ENCODE data around the gene C9orf85. TPM values are rescaled to one million over a fixed set of nuclear protein-coding genes. Genes with fewer than 3 reads are reported as not detected.
"Not testable (repeated sequence)": the region's sequence is repeated elsewhere in the genome, so short reads cannot be mapped to it uniquely, and the experiment has no call there.

C9orf85 gene
- total and polyA plus RNA-seq, 2 of the 8 experiments (the other 6 are each of a cell fraction or from before 2014, with no cell fraction given) = 6.3 to 14.5 TPM

DNA sequence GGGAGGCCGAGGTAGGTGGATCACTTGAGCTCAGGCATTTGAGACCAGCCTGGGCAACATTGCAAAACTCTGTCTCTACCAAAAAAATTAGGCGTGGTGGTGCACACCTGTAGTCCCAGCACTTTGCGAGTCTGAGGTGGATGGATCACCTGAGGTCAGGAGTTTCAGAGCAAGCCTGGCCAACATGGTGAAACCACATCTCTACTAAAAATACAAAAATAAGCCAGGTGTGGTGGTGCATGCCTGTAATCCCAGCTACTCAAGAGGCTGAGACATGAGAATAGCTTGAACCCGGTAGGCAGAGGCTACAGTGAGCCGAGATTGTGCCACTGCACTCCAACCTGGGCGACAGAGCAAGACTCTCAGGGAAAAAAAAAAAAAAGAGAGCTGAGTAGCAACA, 12.7 kb upstream of the C9orf85 start:
- not testable (repeated sequence) for H3K27ac ChIP-seq (ENCODE audit: low read depth, low read length); H4K5ac ChIP-seq (ENCODE audit: insufficient read length, low read depth, low read length); H3K36me3 ChIP-seq (ENCODE audit: control insufficient read depth in 2 of 4, insufficient read depth in 4 of 4, low read length in 3 of 4); H2BK120ac ChIP-seq (replicated peaks; ENCODE audit: low read depth, low read length); H2BK12ac ChIP-seq (ENCODE audit: low read depth, low read length); H3K14ac ChIP-seq (ENCODE audit: insufficient read length); H2AK5ac ChIP-seq (ENCODE audit: low read depth, low read length); H3K4ac ChIP-seq (replicated peaks; ENCODE audit: insufficient read length, low read depth, low read length); H3K9ac ChIP-seq (replicated peaks in 1 of 4; ENCODE audit: extremely low read depth in 1 of 4, low read depth in 3 of 4, low read length in 3 of 4); H3K79me1 ChIP-seq (ENCODE audit: low read depth, low read length); H3K4me2 ChIP-seq (ENCODE audit: insufficient read depth in 1 of 2, low read depth in 2 of 2, low read length in 2 of 2); H3K4me3 ChIP-seq (ENCODE audit: extremely low read depth in 1 of 4, insufficient read depth in 2 of 4, low read depth in 3 of 4, low read length in 4 of 4); H3K23me2 ChIP-seq (ENCODE audit: low read depth, low read length); H3K23ac ChIP-seq (ENCODE audit: insufficient read length); FAIRE-seq; H4K91ac ChIP-seq (replicated peaks; ENCODE audit: insufficient read length, low read length); H2BK5ac ChIP-seq (ENCODE audit: low read depth, low read length); H3K56ac ChIP-seq (replicated peaks; ENCODE audit: insufficient read length, low read depth, low read length); H4K8ac ChIP-seq (ENCODE audit: extremely low read depth, insufficient read depth, low read length); H2BK15ac ChIP-seq (ENCODE audit: low read length); H3K9me3 ChIP-seq (ENCODE audit: insufficient read depth in 2 of 2, low read depth in 1 of 2, low read length in 1 of 2); H2AFZ ChIP-seq (ENCODE audit: low read length); H3K27me3 ChIP-seq (replicated peaks in 1 of 4; ENCODE audit: control insufficient read depth in 3 of 4, extremely low read depth in 1 of 4, insufficient read depth in 3 of 4, low read length in 3 of 4); H3K18ac ChIP-seq (ENCODE audit: extremely low read depth, low read length); DNase-seq (ENCODE audit: low read depth in 1 of 2, low spot score in 2 of 2); H2BK20ac ChIP-seq (ENCODE audit: low read length)
- POLR2A ChIA-PET (ENCODE audit: partially characterized antibody) = interaction anchor here (1.1 to 1.7 kb wide), 2 partner anchors 12 to 43 kb away, joined by 6 to 15 read pairs; partner anchors contain the start of genes ABHD17B and C9orf85
- CTCF ChIA-PET (ENCODE audit: partially characterized antibody) = interaction anchor here (1.3 to 1.7 kb wide), 2 partner anchors 92 to 132 kb away, joined by 3 to 4 read pairs; no protein-coding TSS in a partner anchor
- 100% methylated on average over 6 of the region's 6 CpGs; no CpG with 5 or more reads in 1 of the 2 experiments for WGBS, 2 experiments (ENCODE audit: extremely low coverage in 1 of 2, insufficient coverage in 1 of 2, insufficient read length in 1 of 2, insufficient replicate concordance in 2 of 2, low coverage in 1 of 2, low lambda C conversion rate in 2 of 2, missing lambda C conversion rate in 1 of 2)
- H3K4me1 ChIP-seq (replicated peaks in 1 of 4; ENCODE audit: control insufficient read depth in 3 of 4, insufficient read depth in 4 of 4, low read length in 3 of 4) = peaks cover 0 to 19% (median 7%) of the 10 kb centered on the region in 4 experiments; a peak in 5 of 7 replicates
- peaks cover 34 to 98% of the 10 kb centered on the region in 2 experiments for H3K79me2 ChIP-seq (ENCODE audit: control insufficient read depth in 1 of 2, insufficient read depth in 2 of 2, low read length in 2 of 2)
- H4K20me1 ChIP-seq (replicated peaks in 1 of 2; ENCODE audit: control insufficient read depth in 1 of 2, insufficient read depth in 2 of 2, low read length in 2 of 2) = peaks cover 12% of the 10 kb centered on the region in 2 experiments
